GM12865 (cell line): ENCODE data around the gene ABCA1.
"Not testable (repeated sequence)": the region's sequence is repeated elsewhere in the genome, so short reads cannot be mapped to it uniquely, and the experiment has no call there.

Experiments used
- DNase-seq: peaks from one replicate; pipeline ENCODE4 v3.0.0; 2010; ENCODE audit warnings: low read depth
- H3K4me3 ChIP-seq: 2 replicates; pipeline ENCODE4 v1.5.1; 2011; ENCODE audit warnings: mild to moderate bottlenecking, low read depth, low read length, control low read depth
- CTCF ChIP-seq: IDR thresholded peaks from 2 replicates; pipeline ENCODE4 v1.5.1; 2011; ENCODE audit warnings: low read length, control low read depth, low read depth, inconsistent platforms; ENCODE audit not compliant: insufficient read depth; ENCODE audit errors: missing control alignments

ABCA1 gene

GRCh38 chr9:104927912-104928740 is at the start of gene ABCA1:
ABCA1 (minus strand) TSS chr9:104928155; CDS start chr9:104903679, 24,476 bp downstream.
- peak; percentile 74 for DNase-seq
- TF ChIP-seq CTCF: no peak
- peak within 1 kb of the TSS; percentile 43 for H3K4me3 ChIP-seq

GRCh38 chr9:104977580-104977979 is 49.6 kb upstream of the ABCA1 start:
- H3K4me3 ChIP-seq: no peak overlapping the region
- no peak for DNase-seq
- no peak for TF ChIP-seq CTCF

- no peak for DNase-seq
- TF ChIP-seq CTCF: no peak
- H3K4me3 ChIP-seq: no peak overlapping the region
Measured at GRCh38 chr9:104977168-104977567, 49.2 kb upstream of the ABCA1 start.

GRCh38 chr9:104975966-104976595 is 48.1 kb upstream of the ABCA1 start:
- H3K4me3 ChIP-seq, DNase-seq: not testable (repeated sequence)

- TF ChIP-seq CTCF: no peak
- no peak overlapping the region for H3K4me3 ChIP-seq
- no peak for DNase-seq
Measured at GRCh38 chr9:104974053-104974962, 46.4 kb upstream of the ABCA1 start.

GRCh38 chr9:104972242-104972866 is 44.4 kb upstream of the ABCA1 start:
- H3K4me3 ChIP-seq: no peak overlapping the region
- DNase-seq: no peak
- TF ChIP-seq CTCF: no peak

- no peak for DNase-seq
- TF ChIP-seq CTCF: no peak
- H3K4me3 ChIP-seq: no peak overlapping the region
Measured at GRCh38 chr9:104971511-104971910, 43.6 kb upstream of the ABCA1 start.
